HEK293T (cell line): Measurements from ENCODE around the gene RELT.

Experiments
- CTCF ChIA-PET: fragments of 350-600 bp; formaldehyde crosslinking; extraction: SDS; loops from one replicate; lab custom pipeline; 2021; ENCODE audit warnings: antibody characterized with exemption, inconsistent platforms; lab: Yijun Ruan, JAX
- POLR2A ChIA-PET: fragments of 350-600 bp; formaldehyde crosslinking; extraction: SDS; loops from one replicate; lab custom pipeline; 2020; ENCODE audit warnings: antibody characterized with exemption, inconsistent platforms; lab: Yijun Ruan, JAX
- DNase-seq: peaks from one replicate; pipeline ENCODE4 v3.0.0; 2012; ENCODE audit warnings: mixed read lengths; ENCODE audit errors: extremely low spot score
- ARNT ChIP-seq: fragments of 450-650 bp; IDR thresholded peaks from 2 replicates; pipeline ENCODE4 v1.6.1; 2017; ENCODE audit warnings: mild to moderate bottlenecking
- BHLHE40 ChIP-seq: fragments of 450-650 bp; IDR thresholded peaks from 2 replicates; pipeline ENCODE4 v1.6.1; 2016; ENCODE audit warnings: mild to moderate bottlenecking, moderate library complexity, borderline replicate concordance
- CTBP1 ChIP-seq: fragments of 450-650 bp; IDR thresholded peaks from 2 replicates; pipeline ENCODE4 v1.6.1; 2016; ENCODE audit warnings: borderline replicate concordance
- ELF4 ChIP-seq: fragments of 450-650 bp; IDR thresholded peaks from 2 replicates; pipeline ENCODE4 v1.6.1; 2017; ENCODE audit warnings: antibody characterized with exemption
- FOXA1 ChIP-seq: fragments of 450-650 bp; IDR thresholded peaks from 2 replicates; pipeline ENCODE4 v1.6.1; 2016; ENCODE audit warnings: mild to moderate bottlenecking
- FOXK2 ChIP-seq: fragments of 450-650 bp; IDR thresholded peaks from 2 replicates; pipeline ENCODE4 v1.6.1; 2016; ENCODE audit warnings: mild to moderate bottlenecking
- FOXM1 ChIP-seq: fragments of 450-650 bp; IDR thresholded peaks from 2 replicates; pipeline ENCODE4 v1.6.1; 2017; ENCODE audit warnings: mild to moderate bottlenecking, borderline replicate concordance
- HDGF ChIP-seq: fragments of 450-650 bp; IDR thresholded peaks from 2 replicates; pipeline ENCODE4 v1.6.1; 2017; ENCODE audit warnings: antibody characterized with exemption, borderline replicate concordance
- L3MBTL2 ChIP-seq: fragments of 450-650 bp; conservative IDR thresholded peaks from 2 replicates; pipeline ENCODE4 v1.6.1; 2016; ENCODE audit warnings: mild to moderate bottlenecking
- LEF1 ChIP-seq: fragments of 450-650 bp; IDR thresholded peaks from 2 replicates; pipeline ENCODE4 v1.6.1; 2017; ENCODE audit warnings: mild to moderate bottlenecking, borderline replicate concordance
- NFRKB ChIP-seq: fragments of 450-650 bp; IDR thresholded peaks from 2 replicates; pipeline ENCODE4 v1.6.1; 2016; ENCODE audit warnings: mild to moderate bottlenecking, moderate library complexity
- SP1 ChIP-seq: fragments of 450-650 bp; IDR thresholded peaks from 2 replicates; pipeline ENCODE4 v1.6.1; 2017
- SUZ12 ChIP-seq: fragments of 450-650 bp; IDR thresholded peaks from 2 replicates; pipeline ENCODE4 v1.6.1; 2016; ENCODE audit warnings: mild to moderate bottlenecking
- TARDBP ChIP-seq: fragments of 450-650 bp; IDR thresholded peaks from 2 replicates; pipeline ENCODE4 v1.6.1; 2016
- ZNF384 ChIP-seq: fragments of 450-650 bp; IDR thresholded peaks from 2 replicates; pipeline ENCODE4 v1.6.1; 2016
- TF ChIP-seq, protein P1 (sequence below): fragments of 450-650 bp; IDR thresholded peaks from 2 replicates; pipeline ENCODE4 v1.6.1; 2016

Gene RELT

DNA sequence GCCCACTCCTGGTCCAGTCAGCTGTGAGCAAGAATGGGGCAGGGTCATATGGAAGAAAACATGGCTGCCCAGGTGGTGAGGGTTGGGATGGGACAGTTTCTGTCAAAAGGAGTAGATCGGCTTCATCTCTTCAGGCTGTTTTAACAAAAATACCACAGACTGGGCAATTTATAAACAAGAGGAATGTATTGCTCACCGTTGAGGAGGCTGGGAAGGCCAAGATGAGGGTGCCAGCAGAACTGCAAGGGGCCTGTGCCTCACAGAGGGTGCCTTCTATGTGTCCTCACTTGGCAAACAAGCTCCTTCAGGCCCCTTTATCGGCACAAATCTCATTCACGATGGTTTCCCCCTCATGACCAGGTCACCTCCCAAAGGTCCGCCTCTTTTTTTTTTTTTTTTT is 18.1 kb upstream of the RELT start:
- ChIA-PET CTCF (interaction anchor here (0.5 kb wide), 1 partner anchor 8 kb away, joined by 3 read pairs; no protein-coding TSS in a partner anchor), POLR2A (no interaction called here)
- TF ChIP-seq SUZ12 = no peak
- TF ChIP-seq ELF4 = no peak
- no peak for TF ChIP-seq ZNF384
- no peak for TF ChIP-seq LEF1
- TF ChIP-seq ARNT = no peak
- TF ChIP-seq BHLHE40 = no peak
- TF ChIP-seq FOXK2 = no peak
- TF ChIP-seq TARDBP = no peak
- TF ChIP-seq HDGF = no peak
- TF ChIP-seq FOXA1 = no peak
- TF ChIP-seq NFRKB = no peak
- TF ChIP-seq FOXM1 = no peak
- TF ChIP-seq L3MBTL2 = no peak
- TF ChIP-seq, protein P1, sequence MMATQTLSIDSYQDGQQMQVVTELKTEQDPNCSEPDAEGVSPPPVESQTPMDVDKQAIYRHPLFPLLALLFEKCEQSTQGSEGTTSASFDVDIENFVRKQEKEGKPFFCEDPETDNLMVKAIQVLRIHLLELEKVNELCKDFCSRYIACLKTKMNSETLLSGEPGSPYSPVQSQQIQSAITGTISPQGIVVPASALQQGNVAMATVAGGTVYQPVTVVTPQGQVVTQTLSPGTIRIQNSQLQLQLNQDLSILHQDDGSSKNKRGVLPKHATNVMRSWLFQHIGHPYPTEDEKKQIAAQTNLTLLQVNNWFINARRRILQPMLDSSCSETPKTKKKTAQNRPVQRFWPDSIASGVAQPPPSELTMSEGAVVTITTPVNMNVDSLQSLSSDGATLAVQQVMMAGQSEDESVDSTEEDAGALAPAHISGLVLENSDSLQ = no peak
- TF ChIP-seq SP1 = no peak
- no peak for TF ChIP-seq CTBP1
- no peak for DNase-seq

DNA sequence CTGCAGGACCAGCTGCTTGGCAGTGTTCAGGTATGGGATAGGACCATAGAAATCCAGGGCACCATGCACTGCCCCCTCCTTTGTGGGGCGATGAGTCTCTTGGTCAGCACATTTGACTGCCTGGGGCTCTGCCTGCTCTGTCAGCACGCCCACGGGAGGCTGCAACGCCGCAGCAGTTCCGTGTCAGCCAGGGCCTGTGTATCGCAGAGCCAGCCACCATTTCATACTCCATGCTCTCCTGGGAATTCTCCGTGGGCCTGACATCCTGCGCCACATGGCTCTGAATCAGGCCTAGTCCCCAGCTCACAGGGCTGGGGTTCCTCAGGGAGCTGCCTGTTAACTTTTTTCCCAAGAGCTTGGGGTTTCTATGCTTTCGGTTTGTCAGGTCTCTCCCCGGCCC is 16.9 kb upstream of the RELT start:
- POLR2A ChIA-PET = no interaction called here
- CTCF ChIA-PET = interaction anchor here (1.1 to 3.1 kb wide), 4 partner anchors 8 to 70 kb away, joined by 3 to 20 read pairs (median 4); no protein-coding TSS in a partner anchor
- DNase-seq = no peak
- no peak for TF ChIP-seq HDGF
- TF ChIP-seq BHLHE40 = no peak
- no peak for TF ChIP-seq TARDBP
- TF ChIP-seq FOXK2 = no peak
- TF ChIP-seq FOXM1 = no peak
- no peak for TF ChIP-seq NFRKB
- TF ChIP-seq, protein P1 = no peak
- no peak for TF ChIP-seq ARNT
- no peak for TF ChIP-seq ZNF384
- TF ChIP-seq CTBP1 = no peak

- ChIA-PET CTCF (interaction anchor here (0.7 to 3.1 kb wide), 6 partner anchors 9 to 70 kb away, joined by 3 to 20 read pairs (median 4); no protein-coding TSS in a partner anchor), POLR2A (no interaction called here)
- TF ChIP-seq LEF1 (no peak), FOXM1 (no peak), FOXA1 (no peak), NFRKB (no peak), L3MBTL2 (no peak), SP1 (no peak), ELF4 (no peak), TARDBP (no peak), HDGF (no peak), ZNF384 (no peak), SUZ12 (no peak), FOXK2 (no peak), ARNT (no peak)
- TF ChIP-seq, protein P1 = no peak
- peak; percentile 73 for DNase-seq
Observed at GRCh38 chr11:73359930-73360742, 16.1 kb upstream of the RELT start.

DNA sequence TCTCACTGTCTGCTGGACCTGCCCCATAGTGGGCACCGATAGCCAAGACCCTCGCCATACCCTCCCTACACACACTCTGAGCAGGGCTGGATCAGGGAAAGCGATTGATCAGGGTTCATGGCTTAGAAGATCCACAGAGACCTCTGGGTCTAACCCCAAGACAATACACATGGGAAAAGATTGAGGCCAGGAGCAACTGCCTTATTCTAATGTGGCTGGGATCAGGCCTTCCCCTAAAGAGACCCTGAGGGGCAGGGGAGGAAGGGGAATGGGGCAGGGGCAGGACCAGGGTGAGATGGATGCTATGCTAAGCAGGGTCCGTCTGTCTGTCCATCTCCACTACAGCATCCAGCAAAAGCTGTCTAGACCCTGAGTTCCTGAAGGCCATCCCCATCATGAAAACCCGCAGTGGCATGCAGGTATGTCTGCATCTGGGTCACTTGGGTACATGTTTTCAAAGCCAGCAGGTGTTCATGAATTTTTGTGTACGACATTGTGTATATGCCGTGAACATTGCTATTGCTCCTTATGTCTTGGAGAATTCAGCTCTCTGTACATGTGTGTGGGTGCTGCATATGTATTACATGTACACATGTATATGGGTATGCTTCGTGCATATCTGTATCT is 15.3 kb upstream of the RELT start:
- CTCF ChIA-PET = interaction anchor here (0.7 to 3.1 kb wide), 4 partner anchors 8 to 32 kb away, joined by 3 to 20 read pairs (median 4); no protein-coding TSS in a partner anchor
- TF ChIP-seq ARNT (no peak), NFRKB (no peak), ZNF384 (no peak), BHLHE40 (no peak), ELF4 (no peak), CTBP1 (no peak), L3MBTL2 (no peak), SP1 (no peak), TARDBP (no peak)
- DNase-seq = no peak
- POLR2A ChIA-PET = no interaction called here

GRCh38 chr11:73361953-73362776 is 14.0 kb upstream of the RELT start:
- CTCF ChIA-PET = interaction anchor here (3.1 kb wide), 1 partner anchor 11 kb away, joined by 20 read pairs; no protein-coding TSS in a partner anchor
- peak; percentile 62 for DNase-seq
- TF ChIP-seq, protein P1 = no peak
- TF ChIP-seq FOXK2 = no peak
- TF ChIP-seq FOXM1 = no peak
- no peak for TF ChIP-seq SUZ12
- TF ChIP-seq HDGF = no peak
- no peak for TF ChIP-seq LEF1
- TF ChIP-seq TARDBP = no peak
- POLR2A ChIA-PET = no interaction called here
